ENCODE results near the gene GRIK3. TPM values are rescaled to one million over a fixed set of nuclear protein-coding genes. Genes with fewer than 3 reads are reported as not detected.

The GRIK3 gene
- total RNA-seq, 1 donor from 2014 or later, result not detected

- Mint-ChIP-seq H3K36me3 (ENCODE audit: unreplicated experiment) (no peaks in the 10 kb centered on the region), H3K27me3 (ENCODE audit: unreplicated experiment) (no peaks in the 10 kb centered on the region), H3K27ac (ENCODE audit: unreplicated experiment) (no peak overlapping the region), H3K4me1 (ENCODE audit: unreplicated experiment) (no peaks in the 10 kb centered on the region), H3K9me3 (ENCODE audit: unreplicated experiment) (no peaks in the 10 kb centered on the region), H3K4me3 (ENCODE audit: unreplicated experiment) (no peak overlapping the region)
- DNase-seq (ENCODE audit: extremely low spot score, unreplicated experiment), result no peak
- TF ChIP-seq CTCF (IDR thresholded peaks at IDR 0.05), result no peak
These were observed 24.2 kb upstream of the GRIK3 start for GRCh38 chr1:37058424-37058988.

- no peak for DNase-seq (ENCODE audit: extremely low spot score, unreplicated experiment)
- no peaks in the 10 kb centered on the region for H3K36me3 Mint-ChIP-seq (ENCODE audit: unreplicated experiment)
- H3K27me3 Mint-ChIP-seq (ENCODE audit: unreplicated experiment), result no peaks in the 10 kb centered on the region
- H3K4me1 Mint-ChIP-seq (ENCODE audit: unreplicated experiment), result no peaks in the 10 kb centered on the region
- no peak overlapping the region for H3K27ac Mint-ChIP-seq (ENCODE audit: unreplicated experiment)
- H3K4me3 Mint-ChIP-seq (ENCODE audit: unreplicated experiment), result no peak overlapping the region
- no peak for TF ChIP-seq CTCF (IDR thresholded peaks at IDR 0.05)
- no peaks in the 10 kb centered on the region for H3K9me3 Mint-ChIP-seq (ENCODE audit: unreplicated experiment)
These were observed 22.0 kb upstream of the GRIK3 start for GRCh38 chr1:37056325-37056724.

GRCh38 chr1:37055631-37056030, 21.3 kb upstream of the GRIK3 start:
- Mint-ChIP-seq H3K27ac (ENCODE audit: unreplicated experiment) (no peak overlapping the region), H3K36me3 (ENCODE audit: unreplicated experiment) (no peaks in the 10 kb centered on the region), H3K4me3 (ENCODE audit: unreplicated experiment) (no peak overlapping the region), H3K4me1 (ENCODE audit: unreplicated experiment) (no peaks in the 10 kb centered on the region), H3K9me3 (ENCODE audit: unreplicated experiment) (no peaks in the 10 kb centered on the region), H3K27me3 (ENCODE audit: unreplicated experiment) (no peaks in the 10 kb centered on the region)
- no peak for DNase-seq (ENCODE audit: extremely low spot score, unreplicated experiment)
- TF ChIP-seq CTCF (IDR thresholded peaks at IDR 0.05), result no peak

DNA sequence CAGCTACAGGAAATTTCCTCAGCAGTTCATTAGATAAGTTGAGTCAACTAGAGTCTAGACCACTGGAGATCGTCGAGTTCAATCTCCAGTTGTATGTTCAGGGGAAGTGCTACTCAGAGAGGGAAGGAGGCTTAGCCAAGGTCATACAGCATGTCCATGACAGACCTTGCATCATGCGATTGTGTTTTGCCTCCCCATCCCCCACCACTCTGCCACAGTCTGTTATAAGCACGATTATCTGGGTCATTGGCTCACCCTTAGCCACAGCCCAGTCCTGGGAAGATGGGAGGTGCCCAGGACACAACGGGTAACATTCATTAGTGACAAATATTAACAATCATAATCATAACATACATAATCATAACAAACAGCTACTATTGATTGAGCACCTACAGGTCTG, 18.9 kb upstream of the GRIK3 start:
- no peak for TF ChIP-seq CTCF (IDR thresholded peaks at IDR 0.05)
- H3K36me3 Mint-ChIP-seq (ENCODE audit: unreplicated experiment), result no peaks in the 10 kb centered on the region
- no peak for DNase-seq (ENCODE audit: extremely low spot score, unreplicated experiment)
- H3K27ac Mint-ChIP-seq (ENCODE audit: unreplicated experiment), result no peak overlapping the region
- no peak overlapping the region for H3K4me3 Mint-ChIP-seq (ENCODE audit: unreplicated experiment)
- no peaks in the 10 kb centered on the region for H3K4me1 Mint-ChIP-seq (ENCODE audit: unreplicated experiment)
- no peaks in the 10 kb centered on the region for H3K27me3 Mint-ChIP-seq (ENCODE audit: unreplicated experiment)
- no peaks in the 10 kb centered on the region for H3K9me3 Mint-ChIP-seq (ENCODE audit: unreplicated experiment)

- no peaks in the 10 kb centered on the region for H3K4me1 Mint-ChIP-seq (ENCODE audit: unreplicated experiment)
- H3K27ac Mint-ChIP-seq (ENCODE audit: unreplicated experiment), result no peak overlapping the region
- no peaks in the 10 kb centered on the region for H3K27me3 Mint-ChIP-seq (ENCODE audit: unreplicated experiment)
- no peaks in the 10 kb centered on the region for H3K36me3 Mint-ChIP-seq (ENCODE audit: unreplicated experiment)
- TF ChIP-seq CTCF (IDR thresholded peaks at IDR 0.05), result no peak
- no peak overlapping the region for H3K4me3 Mint-ChIP-seq (ENCODE audit: unreplicated experiment)
- H3K9me3 Mint-ChIP-seq (ENCODE audit: unreplicated experiment), result no peaks in the 10 kb centered on the region
- DNase-seq (ENCODE audit: extremely low spot score, unreplicated experiment), result no peak
These were observed 17.8 kb upstream of the GRIK3 start for GRCh38 chr1:37052120-37052519.
